ENCODE results near the gene REPIN1.
A peak's percentile ranks its signal among the peaks of the same experiment; 100 is the strongest.
"Not testable (repeated sequence)": the region's sequence is repeated elsewhere in the genome, so short reads cannot be mapped to it uniquely, and the experiment has no call there.

Gene REPIN1

DNA sequence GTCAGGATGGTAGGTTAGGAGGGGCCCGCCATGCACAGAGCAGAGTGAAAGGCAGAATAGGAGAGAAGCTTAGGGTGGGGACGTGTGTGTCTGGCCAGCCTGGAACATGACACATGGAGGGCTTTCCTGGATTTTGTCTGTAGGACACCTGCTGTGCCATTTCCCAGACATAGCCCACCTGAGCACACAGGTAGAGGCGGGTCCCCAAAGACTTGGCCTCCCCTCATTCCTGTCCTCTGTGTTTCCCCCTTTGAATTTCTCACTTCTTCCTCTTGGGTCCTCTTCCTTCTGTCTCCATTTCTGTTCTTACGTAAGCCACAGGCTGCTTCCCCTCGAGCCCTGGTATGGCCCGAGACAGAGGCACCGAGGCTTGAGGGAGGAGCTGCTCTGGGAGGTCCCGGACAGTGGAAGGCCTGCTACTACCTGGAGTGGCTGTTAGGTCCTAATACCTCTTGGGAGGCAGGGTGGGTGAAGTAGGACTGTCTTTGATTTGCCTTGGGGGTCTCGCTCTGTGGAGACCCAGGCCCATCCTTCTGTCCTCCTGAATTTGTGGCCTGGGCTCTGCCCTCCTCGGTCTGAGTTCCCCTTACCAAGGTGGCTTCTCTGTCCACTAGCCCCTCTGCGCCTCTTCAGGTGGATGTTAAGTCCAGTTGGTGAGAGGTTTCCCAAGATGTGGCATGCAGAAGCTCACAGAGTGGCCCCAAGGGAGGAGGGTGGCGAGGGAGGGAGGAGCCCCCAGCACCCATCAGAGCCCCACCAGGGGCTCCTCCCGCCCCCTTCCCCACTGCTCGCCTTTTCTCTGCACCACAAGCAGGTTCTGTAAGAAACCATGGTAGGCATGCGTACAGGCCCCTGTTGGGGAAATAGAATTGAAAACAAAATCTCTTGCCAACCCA, 16.0 kb downstream of the REPIN1 start:
- H3K27ac ChIP-seq (ENCODE audit: low read depth, low read length) = peak overlapping the region; percentile 86
- H3K36me3 ChIP-seq (ENCODE audit: control insufficient read depth, insufficient read depth, low read length) = peaks cover 17% of the 10 kb centered on the region
- no peak overlapping the region for H3K4me3 ChIP-seq (ENCODE audit: low read depth, low read length)
- H3K4me1 ChIP-seq (ENCODE audit: control insufficient read depth, insufficient read depth, low read length) = peaks cover 62% of the 10 kb centered on the region
- no peaks in the 10 kb centered on the region for H3K9me3 ChIP-seq (ENCODE audit: control insufficient read depth, insufficient read depth, low read depth, low read length)
- H3K9ac ChIP-seq (ENCODE audit: low read length) = peak overlapping the region; percentile 47
- H3K27me3 ChIP-seq (ENCODE audit: control insufficient read depth, insufficient read depth, low read length) = no peaks in the 10 kb centered on the region

DNA sequence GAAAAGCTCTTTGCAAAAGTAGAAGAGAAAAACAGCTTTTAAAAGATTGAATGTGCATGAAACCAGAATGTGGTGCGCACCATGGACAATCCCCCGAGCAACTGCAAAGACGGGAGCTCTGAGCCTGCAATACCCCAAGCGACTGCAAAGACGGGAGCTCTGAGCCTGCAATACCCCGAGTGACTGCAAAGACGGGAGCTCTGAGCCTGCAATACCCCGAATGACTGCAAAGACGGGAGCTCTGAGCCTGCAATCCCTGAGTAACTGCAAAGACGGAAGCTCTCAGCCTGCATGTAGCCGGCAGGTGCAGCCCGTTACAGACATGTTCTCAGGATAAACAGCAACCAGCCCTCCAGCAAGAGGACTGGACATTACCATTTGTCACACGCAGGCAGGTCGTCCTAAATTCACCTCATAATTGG, 16.7 kb downstream of the REPIN1 start:
- H3K9ac ChIP-seq (ENCODE audit: low read length) = no peak overlapping the region
- H3K36me3 ChIP-seq (ENCODE audit: control insufficient read depth, insufficient read depth, low read length) = peaks cover 23% of the 10 kb centered on the region
- H3K27ac ChIP-seq (ENCODE audit: low read depth, low read length) = no peak overlapping the region
- H3K9me3 ChIP-seq (ENCODE audit: control insufficient read depth, insufficient read depth, low read depth, low read length) = no peaks in the 10 kb centered on the region
- H3K4me3 ChIP-seq (ENCODE audit: low read depth, low read length) = no peak overlapping the region
- H3K27me3 ChIP-seq (ENCODE audit: control insufficient read depth, insufficient read depth, low read length) = no peaks in the 10 kb centered on the region
- H3K4me1 ChIP-seq (ENCODE audit: control insufficient read depth, insufficient read depth, low read length) = peaks cover 57% of the 10 kb centered on the region

DNA sequence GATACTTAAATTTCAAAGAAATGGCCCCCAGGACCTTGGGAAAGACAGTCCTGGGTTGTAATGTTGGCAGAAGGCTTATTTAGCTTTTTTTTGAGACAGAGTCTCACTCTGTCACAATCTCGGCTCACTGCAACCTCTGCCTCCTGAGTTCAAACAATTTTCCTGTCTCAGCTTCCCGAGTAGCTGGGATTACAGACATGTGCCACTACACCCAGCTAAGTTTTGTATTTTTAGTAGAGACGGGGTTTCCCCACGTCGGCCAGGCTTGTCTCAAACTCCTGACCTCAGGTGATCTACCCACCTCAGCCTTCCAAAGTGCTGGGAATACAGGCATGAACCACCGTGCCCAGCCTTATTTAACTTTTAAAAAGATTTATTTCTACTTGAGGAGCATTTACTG, 17.3 kb downstream of the REPIN1 start:
- not testable (repeated sequence) for H3K27ac ChIP-seq (ENCODE audit: low read depth, low read length); H3K9me3 ChIP-seq (ENCODE audit: control insufficient read depth, insufficient read depth, low read depth, low read length); H3K9ac ChIP-seq (ENCODE audit: low read length); H3K27me3 ChIP-seq (ENCODE audit: control insufficient read depth, insufficient read depth, low read length); H3K4me3 ChIP-seq (ENCODE audit: low read depth, low read length)
- peaks cover 51% of the 10 kb centered on the region for H3K4me1 ChIP-seq (ENCODE audit: control insufficient read depth, insufficient read depth, low read length)
- H3K36me3 ChIP-seq (ENCODE audit: control insufficient read depth, insufficient read depth, low read length) = peaks cover 29% of the 10 kb centered on the region

DNA sequence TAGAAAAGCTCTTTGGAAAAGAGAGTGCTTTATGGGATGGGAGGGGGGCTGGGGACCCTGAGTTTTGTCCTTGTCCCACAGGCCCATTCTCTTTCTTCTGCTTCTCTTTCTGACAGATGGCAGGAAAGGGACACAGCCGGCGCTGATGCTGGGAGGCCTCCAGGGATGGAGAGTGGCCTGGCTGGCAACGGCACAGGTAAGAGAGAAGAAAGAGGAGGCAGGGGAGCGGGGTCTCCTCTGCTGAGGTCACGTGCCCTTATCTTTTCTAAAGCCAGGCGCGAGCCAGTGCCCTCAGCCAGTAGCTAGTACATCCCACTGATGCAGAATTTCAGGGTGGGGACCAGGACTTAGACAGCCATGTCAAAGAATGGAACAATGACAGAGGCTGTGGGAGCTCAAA, 19.7 kb downstream of the REPIN1 start:
- no peak overlapping the region for H3K9ac ChIP-seq (ENCODE audit: low read length)
- peaks cover 33% of the 10 kb centered on the region for H3K4me1 ChIP-seq (ENCODE audit: control insufficient read depth, insufficient read depth, low read length)
- H3K36me3 ChIP-seq (ENCODE audit: control insufficient read depth, insufficient read depth, low read length) = peaks cover 29% of the 10 kb centered on the region
- H3K9me3 ChIP-seq (ENCODE audit: control insufficient read depth, insufficient read depth, low read depth, low read length) = no peaks in the 10 kb centered on the region
- H3K27me3 ChIP-seq (ENCODE audit: control insufficient read depth, insufficient read depth, low read length) = no peaks in the 10 kb centered on the region
- no peak overlapping the region for H3K4me3 ChIP-seq (ENCODE audit: low read depth, low read length)
- H3K27ac ChIP-seq (ENCODE audit: low read depth, low read length) = no peak overlapping the region

DNA sequence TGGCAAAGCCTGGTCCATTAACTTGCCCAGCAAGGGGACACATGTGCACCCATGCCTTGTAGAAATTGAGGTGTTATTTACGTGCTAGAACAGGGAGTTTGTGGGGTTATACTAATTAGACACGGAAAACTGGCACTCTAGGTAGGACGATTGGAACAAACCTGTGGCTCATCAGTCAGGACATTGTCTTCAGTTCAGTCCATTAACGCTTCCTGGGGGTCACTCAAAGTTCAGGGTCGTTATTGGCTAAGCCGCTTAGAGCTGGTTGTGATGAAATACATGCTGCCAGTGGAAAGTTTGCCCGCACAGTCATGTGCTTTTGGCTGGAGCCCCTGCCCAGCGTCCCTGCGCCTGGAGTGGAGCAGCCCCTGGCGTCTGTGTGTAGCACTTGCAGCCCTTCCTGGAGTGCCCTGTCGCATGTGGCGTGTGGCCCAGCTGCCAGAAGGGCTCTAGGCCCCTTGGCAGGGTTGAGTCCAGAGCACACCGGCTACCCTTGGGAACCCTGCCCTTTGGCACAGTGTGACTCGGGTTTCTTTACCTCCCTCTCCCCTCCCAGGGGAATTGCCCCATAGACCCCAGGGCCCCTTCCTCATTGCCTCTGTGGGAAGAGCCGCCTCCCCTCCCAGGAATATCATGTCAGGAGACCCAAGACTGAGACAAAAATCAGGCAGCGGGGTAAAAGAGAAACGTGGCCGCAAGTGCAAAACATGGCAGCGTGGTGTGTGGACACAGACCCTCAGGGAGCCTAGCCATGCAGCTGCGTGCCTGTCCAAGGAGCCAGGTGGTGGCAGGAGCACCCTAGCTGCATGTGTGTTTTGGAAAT, 20.3 kb downstream of the REPIN1 start:
- H3K4me1 ChIP-seq (ENCODE audit: control insufficient read depth, insufficient read depth, low read length) = peaks cover 35% of the 10 kb centered on the region
- no peak overlapping the region for H3K9ac ChIP-seq (ENCODE audit: low read length)
- no peak overlapping the region for H3K4me3 ChIP-seq (ENCODE audit: low read depth, low read length)
- H3K27ac ChIP-seq (ENCODE audit: low read depth, low read length) = no peak overlapping the region
- H3K36me3 ChIP-seq (ENCODE audit: control insufficient read depth, insufficient read depth, low read length) = peaks cover 29% of the 10 kb centered on the region
- H3K9me3 ChIP-seq (ENCODE audit: control insufficient read depth, insufficient read depth, low read depth, low read length) = no peaks in the 10 kb centered on the region
- no peaks in the 10 kb centered on the region for H3K27me3 ChIP-seq (ENCODE audit: control insufficient read depth, insufficient read depth, low read length)

DNA sequence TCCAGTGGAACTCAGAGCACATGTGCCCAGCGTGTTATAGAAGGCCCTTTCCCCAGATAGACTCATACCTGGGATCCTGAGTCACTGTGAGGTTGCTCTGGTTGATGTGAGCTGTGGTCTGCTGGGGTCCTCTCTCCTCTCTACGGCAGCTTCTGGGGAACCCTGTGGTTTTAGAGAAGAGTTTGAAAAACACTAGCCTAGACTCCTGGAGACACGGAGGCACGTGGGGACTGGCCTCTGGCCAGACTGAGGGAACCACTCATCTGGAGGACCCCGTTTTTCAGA, 20.9 kb downstream of the REPIN1 start:
- no peak overlapping the region for H3K27ac ChIP-seq (ENCODE audit: low read depth, low read length)
- no peak overlapping the region for H3K9ac ChIP-seq (ENCODE audit: low read length)
- peaks cover 35% of the 10 kb centered on the region for H3K4me1 ChIP-seq (ENCODE audit: control insufficient read depth, insufficient read depth, low read length)
- peaks cover 29% of the 10 kb centered on the region for H3K36me3 ChIP-seq (ENCODE audit: control insufficient read depth, insufficient read depth, low read length)
- no peak overlapping the region for H3K4me3 ChIP-seq (ENCODE audit: low read depth, low read length)
- no peaks in the 10 kb centered on the region for H3K27me3 ChIP-seq (ENCODE audit: control insufficient read depth, insufficient read depth, low read length)
- H3K9me3 ChIP-seq (ENCODE audit: control insufficient read depth, insufficient read depth, low read depth, low read length) = no peaks in the 10 kb centered on the region

DNA sequence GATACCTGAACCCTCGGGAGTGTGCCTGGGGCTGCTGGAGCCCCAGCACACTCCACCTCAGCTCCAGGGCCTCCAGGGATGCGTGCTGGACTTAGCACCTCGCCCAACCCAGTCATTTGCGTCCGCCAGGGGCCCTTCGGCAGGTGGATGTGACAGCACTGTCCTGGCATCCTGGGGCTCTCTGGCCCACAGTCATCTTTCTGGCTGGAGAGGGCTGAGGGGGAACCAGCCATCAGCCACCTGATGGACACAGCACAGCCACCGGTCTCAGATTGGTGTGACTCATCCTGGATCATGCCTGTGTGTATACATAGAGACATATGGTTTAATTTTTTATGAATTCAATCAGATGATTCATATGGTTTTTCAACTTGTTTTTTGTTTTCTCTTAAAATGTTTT, 21.6 kb downstream of the REPIN1 start:
- Histone ChIP-seq H3K4me1 (ENCODE audit: control insufficient read depth, insufficient read depth, low read length) (peaks cover 32% of the 10 kb centered on the region), H3K27me3 (ENCODE audit: control insufficient read depth, insufficient read depth, low read length) (no peaks in the 10 kb centered on the region), H3K9me3 (ENCODE audit: control insufficient read depth, insufficient read depth, low read depth, low read length) (no peaks in the 10 kb centered on the region), H3K36me3 (ENCODE audit: control insufficient read depth, insufficient read depth, low read length) (peaks cover 29% of the 10 kb centered on the region), H3K4me3 (ENCODE audit: low read depth, low read length) (no peak overlapping the region), H3K27ac (ENCODE audit: low read depth, low read length) (no peak overlapping the region), H3K9ac (ENCODE audit: low read length) (no peak overlapping the region)

DNA sequence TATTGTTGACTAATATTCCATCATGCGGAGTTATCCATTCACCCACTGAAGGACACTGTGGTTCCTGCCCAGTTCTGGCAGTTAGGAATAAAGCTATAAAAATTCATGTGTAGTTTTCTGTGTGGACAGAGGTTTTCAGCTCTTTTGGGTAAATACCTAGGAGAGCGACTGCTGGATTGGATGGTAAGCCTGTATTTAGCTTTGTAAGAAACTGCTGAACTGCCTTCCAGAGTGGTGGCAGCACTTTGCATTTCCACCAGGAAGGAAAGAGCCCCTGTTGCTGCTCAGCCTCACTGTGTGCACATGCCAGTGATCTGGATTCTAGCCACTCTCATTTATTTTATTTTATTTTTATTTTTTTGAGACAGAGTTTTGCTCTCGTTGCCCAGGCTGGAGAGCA, 24.7 kb downstream of the REPIN1 start:
- Histone ChIP-seq H3K4me3 (ENCODE audit: low read depth, low read length) (no peak overlapping the region), H3K4me1 (ENCODE audit: control insufficient read depth, insufficient read depth, low read length) (peaks cover 26% of the 10 kb centered on the region), H3K36me3 (ENCODE audit: control insufficient read depth, insufficient read depth, low read length) (peaks cover 43% of the 10 kb centered on the region), H3K9me3 (ENCODE audit: control insufficient read depth, insufficient read depth, low read depth, low read length) (no peaks in the 10 kb centered on the region), H3K27me3 (ENCODE audit: control insufficient read depth, insufficient read depth, low read length) (no peaks in the 10 kb centered on the region), H3K9ac (ENCODE audit: low read length) (no peak overlapping the region), H3K27ac (ENCODE audit: low read depth, low read length) (no peak overlapping the region)

DNA sequence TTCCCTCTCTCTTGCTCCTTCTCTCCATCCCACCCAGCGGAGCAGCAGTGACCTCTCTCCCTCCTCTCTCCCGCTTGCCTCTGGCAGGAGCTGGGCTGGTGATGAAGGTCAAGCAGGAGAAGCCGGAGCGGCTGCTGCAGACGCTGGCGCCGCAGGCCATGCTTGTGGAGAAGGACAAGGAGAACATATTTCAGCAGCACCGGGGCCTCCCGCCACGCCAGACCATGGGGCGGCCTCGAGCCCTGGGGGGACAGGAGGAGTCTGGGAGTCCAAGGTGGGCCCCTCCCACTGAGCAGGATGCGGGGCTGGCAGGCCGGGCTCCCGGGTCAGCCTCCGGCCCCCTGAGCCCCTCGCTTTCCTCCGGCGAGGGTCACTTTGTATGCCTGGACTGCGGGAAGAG, 27.8 kb downstream of the REPIN1 start:
- Histone ChIP-seq H3K27me3 (ENCODE audit: control insufficient read depth, insufficient read depth, low read length) (no peaks in the 10 kb centered on the region), H3K36me3 (ENCODE audit: control insufficient read depth, insufficient read depth, low read length) (peaks cover 21% of the 10 kb centered on the region), H3K4me3 (ENCODE audit: low read depth, low read length) (no peak overlapping the region)

DNA sequence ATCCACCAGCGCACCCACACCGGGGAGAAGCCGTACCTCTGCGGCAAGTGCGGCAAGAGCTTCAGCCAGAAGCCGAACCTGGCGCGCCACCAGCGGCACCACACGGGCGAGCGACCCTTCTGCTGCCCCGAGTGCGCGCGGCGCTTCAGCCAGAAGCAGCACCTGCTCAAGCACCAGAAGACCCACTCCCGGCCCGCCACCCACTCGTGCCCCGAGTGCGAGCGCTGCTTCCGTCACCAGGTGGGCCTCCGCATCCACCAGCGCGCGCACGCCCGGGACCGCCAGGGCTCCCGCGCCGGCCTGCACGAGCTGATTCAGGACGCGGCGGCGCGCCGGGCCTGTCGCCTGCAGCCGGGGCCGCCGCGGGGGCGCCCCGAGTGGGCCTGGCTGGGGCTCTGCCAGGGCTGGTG, 28.2 kb downstream of the REPIN1 start:
- Histone ChIP-seq H3K9ac (ENCODE audit: low read length) (no peak overlapping the region), H3K4me1 (ENCODE audit: control insufficient read depth, insufficient read depth, low read length) (peaks cover 61% of the 10 kb centered on the region), H3K9me3 (ENCODE audit: control insufficient read depth, insufficient read depth, low read depth, low read length) (no peaks in the 10 kb centered on the region), H3K27ac (ENCODE audit: low read depth, low read length) (no peak overlapping the region), H3K36me3 (ENCODE audit: control insufficient read depth, insufficient read depth, low read length) (peaks cover 21% of the 10 kb centered on the region), H3K4me3 (ENCODE audit: low read depth, low read length) (no peak overlapping the region), H3K27me3 (ENCODE audit: control insufficient read depth, insufficient read depth, low read length) (no peaks in the 10 kb centered on the region)

More for the DNA sequence above, 27.8 kb downstream of the REPIN1 start:
- no peak overlapping the region for H3K27ac ChIP-seq (ENCODE audit: low read depth, low read length)
- H3K9ac ChIP-seq (ENCODE audit: low read length) = no peak overlapping the region
- no peaks in the 10 kb centered on the region for H3K9me3 ChIP-seq (ENCODE audit: control insufficient read depth, insufficient read depth, low read depth, low read length)
- peaks cover 57% of the 10 kb centered on the region for H3K4me1 ChIP-seq (ENCODE audit: control insufficient read depth, insufficient read depth, low read length)

Data from HUES6 (cell line).